ENCODE data around the gene SARDH. TPM values are rescaled to one million over a fixed set of nuclear protein-coding genes. Genes with fewer than 3 reads are reported as not detected.

The SARDH gene
- total RNA-seq, 1 experiment from 2014 or later, result not detected

GRCh38 chr9:133773889-133774655 lies 35.9 kb upstream of the SARDH start:
- CTCF ChIA-PET, result no interaction called here
- Mint-ChIP-seq H3K27ac (ENCODE audit: unreplicated experiment) (no peak overlapping the region), H3K4me3 (ENCODE audit: low read depth, unreplicated experiment) (no peak overlapping the region), H3K27me3 (ENCODE audit: unreplicated experiment) (no peaks in the 10 kb centered on the region), H3K36me3 (ENCODE audit: insufficient read depth, unreplicated experiment) (peaks cover 5% of the 10 kb centered on the region), H3K9me3 (ENCODE audit: low read depth, unreplicated experiment) (no peaks in the 10 kb centered on the region), H3K4me1 (ENCODE audit: low read depth, unreplicated experiment) (no peaks in the 10 kb centered on the region)
- no TSS peak for BruUV-seq (replicated peaks)
- no peak for TF ChIP-seq CTCF (IDR thresholded peaks at IDR 0.05; ENCODE audit: unreplicated experiment)
- no peak for DNase-seq
- intact Hi-C loops (cut with micrococcal nuclease; ENCODE audit: unreplicated experiment), result no loop called here

- no peaks in the 10 kb centered on the region for H3K9me3 Mint-ChIP-seq (ENCODE audit: low read depth, unreplicated experiment)
- peaks cover 14% of the 10 kb centered on the region for H3K36me3 Mint-ChIP-seq (ENCODE audit: insufficient read depth, unreplicated experiment)
- DNase-seq, result no peak
- no peak overlapping the region for H3K4me3 Mint-ChIP-seq (ENCODE audit: low read depth, unreplicated experiment)
- H3K27ac Mint-ChIP-seq (ENCODE audit: unreplicated experiment), result no peak overlapping the region
- TF ChIP-seq CTCF (IDR thresholded peaks at IDR 0.05; ENCODE audit: unreplicated experiment), result no peak
- no peaks in the 10 kb centered on the region for H3K4me1 Mint-ChIP-seq (ENCODE audit: low read depth, unreplicated experiment)
- BruUV-seq (replicated peaks), result no TSS peak
- CTCF ChIA-PET, result interaction anchor here (0.7 kb wide), 1 partner anchor 49 kb away, joined by 5 read pairs; no protein-coding TSS in a partner anchor
- no peaks in the 10 kb centered on the region for H3K27me3 Mint-ChIP-seq (ENCODE audit: unreplicated experiment)
- intact Hi-C loops (cut with micrococcal nuclease; ENCODE audit: unreplicated experiment), result no loop called here
These were observed 34.4 kb upstream of the SARDH start for GRCh38 chr9:133772581-133772980.

- no peak overlapping the region for H3K4me3 Mint-ChIP-seq (ENCODE audit: low read depth, unreplicated experiment)
- H3K4me1 Mint-ChIP-seq (ENCODE audit: low read depth, unreplicated experiment), result no peaks in the 10 kb centered on the region
- no peaks in the 10 kb centered on the region for H3K27me3 Mint-ChIP-seq (ENCODE audit: unreplicated experiment)
- TF ChIP-seq CTCF (IDR thresholded peaks at IDR 0.05; ENCODE audit: unreplicated experiment), result no peak
- DNase-seq, result no peak
- H3K36me3 Mint-ChIP-seq (ENCODE audit: insufficient read depth, unreplicated experiment), result peaks cover 21% of the 10 kb centered on the region
- peaks cover under 1% of the 10 kb centered on the region for H3K9me3 Mint-ChIP-seq (ENCODE audit: low read depth, unreplicated experiment)
- CTCF ChIA-PET, result no interaction called here
- H3K27ac Mint-ChIP-seq (ENCODE audit: unreplicated experiment), result no peak overlapping the region
- no TSS peak for BruUV-seq (replicated peaks)
- intact Hi-C loops (cut with micrococcal nuclease; ENCODE audit: unreplicated experiment), result no loop called here
These were observed 33.6 kb upstream of the SARDH start for GRCh38 chr9:133771486-133772482.

DNA sequence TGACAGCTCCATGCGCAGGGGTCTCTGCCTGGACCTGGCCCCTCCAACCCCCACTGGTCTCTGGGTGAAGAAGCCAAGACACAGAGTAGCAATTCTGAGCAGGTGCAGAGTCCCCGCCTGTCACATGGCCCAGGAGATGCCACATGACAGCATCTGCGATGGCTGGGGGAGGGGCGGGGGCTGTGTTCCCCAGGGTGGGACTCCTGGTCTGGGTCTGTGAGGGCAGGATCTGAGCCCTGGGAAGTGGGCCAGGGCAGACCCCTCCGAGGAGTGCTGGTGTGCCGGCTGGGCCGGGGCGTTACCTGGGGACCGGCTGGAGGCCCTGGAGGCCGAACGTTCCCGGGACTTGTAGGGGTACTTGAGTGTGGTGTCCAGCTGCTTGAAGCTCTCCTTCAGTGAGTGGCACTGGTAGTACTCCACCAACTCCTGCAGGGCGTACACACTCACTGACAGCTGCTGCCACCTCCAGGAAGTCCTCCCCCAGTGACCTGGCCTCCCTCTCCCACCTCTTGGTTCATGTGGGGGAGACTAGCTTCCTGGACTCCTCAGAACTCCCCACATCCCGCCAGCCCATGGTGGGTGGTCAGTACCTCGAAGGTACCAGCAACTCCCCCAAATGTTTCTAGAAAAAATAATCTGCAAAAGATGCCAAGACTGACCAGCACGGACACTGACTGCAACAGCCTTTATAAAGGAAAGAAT lies 32.1 kb upstream of the SARDH start:
- Mint-ChIP-seq H3K27ac (ENCODE audit: unreplicated experiment) (no peak overlapping the region), H3K4me1 (ENCODE audit: low read depth, unreplicated experiment) (no peaks in the 10 kb centered on the region), H3K4me3 (ENCODE audit: low read depth, unreplicated experiment) (no peak overlapping the region), H3K9me3 (ENCODE audit: low read depth, unreplicated experiment) (peaks cover 2% of the 10 kb centered on the region), H3K36me3 (ENCODE audit: insufficient read depth, unreplicated experiment) (peaks cover 21% of the 10 kb centered on the region), H3K27me3 (ENCODE audit: unreplicated experiment) (no peaks in the 10 kb centered on the region)
- intact Hi-C loops (cut with micrococcal nuclease; ENCODE audit: unreplicated experiment), result no loop called here
- no peak for DNase-seq
- CTCF ChIA-PET, result no interaction called here
- TF ChIP-seq CTCF (IDR thresholded peaks at IDR 0.05; ENCODE audit: unreplicated experiment), result no peak
- BruUV-seq (replicated peaks), result no TSS peak
